Common myeloid progenitor, CD34-positive (primary cell): Measurements from ENCODE around the gene SATB1.

ENCODE experiments used
- CTCF ChIA-PET: fragments of 350-600 bp; sonication (Branson Sonifier 250); formaldehyde crosslinking; loops from one replicate; lab custom pipeline; 2021; ENCODE audit warnings: antibody characterized with exemption; lab: Charles Lee
- POLR2A ChIA-PET: fragments of 350-600 bp; sonication (Branson Sonifier 250); formaldehyde crosslinking; loops from one replicate; lab custom pipeline; 2021; ENCODE audit warnings: antibody characterized with exemption; lab: Charles Lee
- DNase-seq, 3 donors: peaks; one replicate each; pipeline versions ENCODE4 v3.0.0 to v3.0.0-alpha.2; 2013
- H3K27ac ChIP-seq, 2 experiments: 1 replicate in 1 of 2; 2 replicates in 1 of 2; pipeline ENCODE4 v1.7.0; 2013; ENCODE audit warnings: inconsistent platforms in 2 of 2, low read length in 2 of 2, mild to moderate bottlenecking in 2 of 2, low read depth in 1 of 2, moderate library complexity in 1 of 2; ENCODE audit not compliant: severe bottlenecking in 2 of 2, insufficient read depth in 1 of 2, poor library complexity in 1 of 2
- H3K27me3 ChIP-seq, 5 experiments: replicated peaks in 2 of 5; 1 replicate in 3 of 5; 2 replicates in 2 of 5; pipeline versions ENCODE4 v1.6.1 to v1.7.0; 2013; ENCODE audit warnings: low read length in 4 of 5, mild to moderate bottlenecking in 2 of 5, moderate library complexity in 2 of 5, inconsistent platforms in 1 of 5; ENCODE audit not compliant: insufficient read depth in 5 of 5, control insufficient read depth in 4 of 5
- H3K36me3 ChIP-seq, 4 experiments: 1 replicate in 2 of 4; 2 replicates in 2 of 4; pipeline versions ENCODE4 v1.6.1 to v1.7.0; 2013; ENCODE audit warnings: low read length in 3 of 4, control low read depth in 1 of 4, mild to moderate bottlenecking in 1 of 4; ENCODE audit not compliant: control insufficient read depth in 4 of 4, insufficient read depth in 4 of 4
- H3K4me1 ChIP-seq, 4 experiments: 1 replicate in 3 of 4; 2 replicates in 1 of 4; pipeline versions ENCODE4 v1.6.1 to v1.7.1; 2013; ENCODE audit warnings: low read length in 3 of 4, mild to moderate bottlenecking in 3 of 4, control low read depth in 1 of 4, inconsistent platforms in 1 of 4, moderate library complexity in 1 of 4; ENCODE audit not compliant: control insufficient read depth in 4 of 4, insufficient read depth in 4 of 4; ENCODE audit errors: control extremely low read depth in 1 of 4
- H3K4me3 ChIP-seq, 7 experiments: 1 replicate in 4 of 7; 2 replicates in 3 of 7; pipeline versions ENCODE4 v1.5.1 to v1.7.0; 2013; ENCODE audit warnings: mild to moderate bottlenecking in 7 of 7, low read length in 6 of 7, moderate library complexity in 6 of 7, inconsistent platforms in 2 of 7, low read depth in 2 of 7, control low read depth in 1 of 7; ENCODE audit not compliant: insufficient read depth in 4 of 7, control insufficient read depth in 1 of 7; ENCODE audit errors: extremely low read depth in 1 of 7
- H3K9me3 ChIP-seq, 5 experiments: 1 replicate in 4 of 5; 2 replicates in 1 of 5; pipeline versions ENCODE4 v1.6.1 to v1.7.1; 2013; ENCODE audit warnings: low read length in 4 of 5, mild to moderate bottlenecking in 2 of 5, inconsistent platforms in 1 of 5, low read depth in 1 of 5, moderate library complexity in 1 of 5; ENCODE audit not compliant: control insufficient read depth in 4 of 5, insufficient read depth in 2 of 5; ENCODE audit errors: control extremely low read depth in 1 of 5
- WGBS: methylation state at CpG from one replicate; pipeline ENCODE4 v1.1.5; 2013; ENCODE audit not compliant: insufficient coverage; 5-methylcytosine and 5-hydroxymethylcytosine counted together

The SATB1 gene

GRCh38 chr3:18409266-18409665 lies 15.9 kb downstream of the SATB1 start:
- ChIA-PET CTCF (interaction anchor here (0.7 to 1.1 kb wide), 2 partner anchors 9 to 20 kb away, joined by 3 read pairs; no protein-coding TSS in a partner anchor), POLR2A (no interaction called here)
- DNase-seq, result no peak
- Histone ChIP-seq H3K36me3 (peaks cover 14 to 57% (median 34%) of the 10 kb centered on the region in 4 experiments), H3K27me3 (no peaks in the 10 kb centered on the region), H3K9me3 (no peaks in the 10 kb centered on the region), H3K4me3 (no peak overlapping the region), H3K4me1 (peaks cover 0 to under 1% (median 0%) of the 10 kb centered on the region in 4 experiments), H3K27ac (no peak overlapping the region)
- no CpG with 5 or more reads among the region's 2 CpGs for WGBS

- Histone ChIP-seq H3K27me3 (no peaks in the 10 kb centered on the region), H3K4me3 (no peak overlapping the region), H3K27ac (no peak overlapping the region), H3K4me1 (peaks cover 4 to 22% (median 4%) of the 10 kb centered on the region in 4 experiments), H3K36me3 (peaks cover 5 to 55% (median 22%) of the 10 kb centered on the region in 4 experiments), H3K9me3 (no peaks in the 10 kb centered on the region)
- WGBS, result no CpG with 5 or more reads among the region's 3 CpGs
- ChIA-PET CTCF (interaction anchor here (1.2 to 1.5 kb wide), 2 partner anchors 11 to 12 kb away, joined by 3 to 4 read pairs; no protein-coding TSS in a partner anchor), POLR2A (no interaction called here)
- DNase-seq, result no peak
Measured at GRCh38 chr3:18405141-18405540, 20.0 kb downstream of the SATB1 start.

- 81% methylated on average over 2 of the region's 2 CpGs for WGBS
- Histone ChIP-seq H3K36me3 (peaks cover 4 to 58% (median 27%) of the 10 kb centered on the region in 4 experiments), H3K4me3 (no peak overlapping the region), H3K27ac (no peak overlapping the region), H3K4me1 (peaks cover 4 to 22% (median 4%) of the 10 kb centered on the region in 4 experiments), H3K27me3 (no peaks in the 10 kb centered on the region), H3K9me3 (no peaks in the 10 kb centered on the region)
- CTCF ChIA-PET, result interaction anchor here (2.5 kb wide), 1 partner anchor 13 kb away, joined by 18 read pairs; no protein-coding TSS in a partner anchor
- no peak for DNase-seq
- POLR2A ChIA-PET, result interaction anchor here (0.7 kb wide), 1 partner anchor 273 kb away, joined by 4 read pairs; no protein-coding TSS in a partner anchor
Measured at GRCh38 chr3:18403061-18403460, 22.1 kb downstream of the SATB1 start.

GRCh38 chr3:18402239-18402799 lies 22.8 kb downstream of the SATB1 start:
- peak in 2 of 3 donors; percentile 28 to 41 for DNase-seq
- Histone ChIP-seq H3K36me3 (peaks cover 4 to 57% (median 26%) of the 10 kb centered on the region in 4 experiments), H3K9me3 (no peaks in the 10 kb centered on the region), H3K27me3 (no peaks in the 10 kb centered on the region), H3K4me1 (peaks cover 4 to 22% (median 4%) of the 10 kb centered on the region in 4 experiments), H3K4me3 (no peak overlapping the region), H3K27ac (no peak overlapping the region)
- 50% methylated on average over 2 of the region's 3 CpGs for WGBS
- POLR2A ChIA-PET, result interaction anchor here (0.6 to 0.7 kb wide), 2 partner anchors 273 to 881 kb away, joined by 4 to 5 read pairs; no protein-coding TSS in a partner anchor
- CTCF ChIA-PET, result interaction anchor here (0.8 to 2.5 kb wide), 5 partner anchors 10 to 29 kb away, joined by 3 to 18 read pairs (median 3); no protein-coding TSS in a partner anchor

- WGBS, result 91% methylated on average over 10 of the region's 10 CpGs
- peaks cover 4 to 57% (median 28%) of the 10 kb centered on the region in 4 experiments for H3K36me3 ChIP-seq
- H3K27ac ChIP-seq, result no peak overlapping the region
- ChIA-PET CTCF (interaction anchor here (0.8 to 2.5 kb wide), 7 partner anchors 9 to 357 kb away, joined by 3 to 18 read pairs (median 3); no protein-coding TSS in a partner anchor), POLR2A (interaction anchor here (0.6 to 1.1 kb wide), 2 partner anchors 44 to 880 kb away, joined by 3 to 5 read pairs; no protein-coding TSS in a partner anchor)
- H3K27me3 ChIP-seq, result no peaks in the 10 kb centered on the region
- peaks cover 4 to 22% (median 4%) of the 10 kb centered on the region in 4 experiments for H3K4me1 ChIP-seq
- no peak overlapping the region for H3K4me3 ChIP-seq
- no peaks in the 10 kb centered on the region for H3K9me3 ChIP-seq
- no peak for DNase-seq
Measured at GRCh38 chr3:18401300-18401961, 23.7 kb downstream of the SATB1 start.

GRCh38 chr3:18398448-18398847 lies 26.7 kb downstream of the SATB1 start:
- Histone ChIP-seq H3K27me3 (no peaks in the 10 kb centered on the region), H3K27ac (no peak overlapping the region), H3K4me1 (peaks cover 4 to 15% (median 4%) of the 10 kb centered on the region in 4 experiments), H3K4me3 (no peak overlapping the region), H3K36me3 (peaks cover 16 to 70% (median 39%) of the 10 kb centered on the region in 4 experiments), H3K9me3 (no peaks in the 10 kb centered on the region)
- POLR2A ChIA-PET, result no interaction called here
- WGBS, result no CpG with 5 or more reads among the region's 1 CpG
- DNase-seq, result no peak
- CTCF ChIA-PET, result interaction anchor here (0.7 to 2.7 kb wide), 2 partner anchors 9 to 419 kb away, joined by 3 to 15 read pairs; no protein-coding TSS in a partner anchor
